GM21786 (cell line): ENCODE results near the gene ARHGEF3.
A peak's percentile ranks its signal among the peaks of the same experiment; 100 is the strongest.

ENCODE experiments used
- ATAC-seq: cut with Tn5 transposase; IDR thresholded peaks from one replicate; pipeline ENCODE4 v1.9.1; 2021; ENCODE audit not compliant: unreplicated experiment

ARHGEF3 gene

GRCh38 chr3:56691165-56692000 is 110.4 kb downstream of the ARHGEF3 start:
- ATAC-seq = no peak

- no peak for ATAC-seq
These were observed 112.4 kb downstream of the ARHGEF3 start for GRCh38 chr3:56689303-56689702.

- peak; percentile 71 for ATAC-seq
These were observed 113.6 kb downstream of the ARHGEF3 start for GRCh38 chr3:56688191-56688590.

- no peak for ATAC-seq
These were observed 117.7 kb downstream of the ARHGEF3 start for GRCh38 chr3:56684029-56684428.

- ATAC-seq = peak; percentile 67
These were observed 118.5 kb downstream of the ARHGEF3 start, which contains the start of gene TASOR for GRCh38 chr3:56683122-56683817. TASOR (minus strand) TSS chr3:56683265; CDS start chr3:56683006, 259 bp downstream.

GRCh38 chr3:56682462-56683121 is 119.2 kb downstream of the ARHGEF3 start:
- peak; percentile 57 for ATAC-seq

GRCh38 chr3:56681984-56682461 is 119.7 kb downstream of the ARHGEF3 start:
- peak; percentile 1 for ATAC-seq

- ATAC-seq = no peak
These were observed 121.6 kb downstream of the ARHGEF3 start for GRCh38 chr3:56680054-56680580.
